Measurements from ENCODE around the gene SPATA16.

GRCh38 chr3:172911142-172911541 lies 229.9 kb downstream of the SPATA16 start:
- TF ChIP-seq POLR2A (IDR thresholded peaks at IDR 0.05) (no peak), CTCF (IDR thresholded peaks at IDR 0.05) (no peak), POLR2AphosphoS5 (IDR thresholded peaks at IDR 0.05) (no peak), EP300 (IDR thresholded peaks at IDR 0.05) (no peak)

All from suprapubic skin (tissue), 4 donors.